DOHH2 (cell line): ENCODE results near the gene MAN1C1.

ENCODE experiments used
- EZH2phosphoT487 ChIP-seq: fragments of 200-600 bp; sonication (generic); IDR thresholded peaks from 2 replicates; pipeline ENCODE4 v1.6.1; 2017; ENCODE audit warnings: borderline replicate concordance, mild to moderate bottlenecking, antibody characterized with exemption, low read length, moderate library complexity, mixed read lengths
- TF ChIP-seq, protein P1 (sequence below): fragments of 200-600 bp; sonication (generic); IDR thresholded peaks from one replicate; pipeline ENCODE4 v1.5.1; 2014; ENCODE audit warnings: antibody characterized with exemption, mild to moderate bottlenecking, low read depth, low read length; ENCODE audit not compliant: poor library complexity, severe bottlenecking

DNA sequence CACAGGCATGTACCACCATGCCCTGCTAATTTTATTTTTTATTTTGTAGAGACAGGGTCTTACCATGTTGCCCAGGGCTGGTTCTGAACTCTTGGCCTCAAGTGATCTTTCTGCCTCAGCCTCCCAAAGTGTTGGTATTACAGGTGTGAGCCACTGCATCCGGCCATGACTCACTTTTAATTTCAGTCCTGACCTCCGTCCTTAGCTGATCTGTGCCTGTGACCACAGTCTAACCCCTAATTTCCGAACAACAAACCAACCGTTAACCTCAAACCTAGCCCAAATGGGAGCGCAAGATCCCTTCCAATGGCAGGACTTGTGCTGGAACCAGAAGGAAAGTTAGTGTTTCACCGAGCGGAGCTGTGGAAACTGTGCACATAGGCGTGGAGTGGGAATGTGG is 29.3 kb upstream of the MAN1C1 start:
- TF ChIP-seq, protein P1, sequence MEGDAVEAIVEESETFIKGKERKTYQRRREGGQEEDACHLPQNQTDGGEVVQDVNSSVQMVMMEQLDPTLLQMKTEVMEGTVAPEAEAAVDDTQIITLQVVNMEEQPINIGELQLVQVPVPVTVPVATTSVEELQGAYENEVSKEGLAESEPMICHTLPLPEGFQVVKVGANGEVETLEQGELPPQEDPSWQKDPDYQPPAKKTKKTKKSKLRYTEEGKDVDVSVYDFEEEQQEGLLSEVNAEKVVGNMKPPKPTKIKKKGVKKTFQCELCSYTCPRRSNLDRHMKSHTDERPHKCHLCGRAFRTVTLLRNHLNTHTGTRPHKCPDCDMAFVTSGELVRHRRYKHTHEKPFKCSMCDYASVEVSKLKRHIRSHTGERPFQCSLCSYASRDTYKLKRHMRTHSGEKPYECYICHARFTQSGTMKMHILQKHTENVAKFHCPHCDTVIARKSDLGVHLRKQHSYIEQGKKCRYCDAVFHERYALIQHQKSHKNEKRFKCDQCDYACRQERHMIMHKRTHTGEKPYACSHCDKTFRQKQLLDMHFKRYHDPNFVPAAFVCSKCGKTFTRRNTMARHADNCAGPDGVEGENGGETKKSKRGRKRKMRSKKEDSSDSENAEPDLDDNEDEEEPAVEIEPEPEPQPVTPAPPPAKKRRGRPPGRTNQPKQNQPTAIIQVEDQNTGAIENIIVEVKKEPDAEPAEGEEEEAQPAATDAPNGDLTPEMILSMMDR, result no peak
- TF ChIP-seq EZH2phosphoT487, result no peak
